Activated CD4-positive, alpha-beta T cell treated with anti-CD3 and anti-CD28 coated beads for 1 hour (primary cell): ENCODE results near the gene ZNF626.
"Not testable (repeated sequence)": the region's sequence is repeated elsewhere in the genome, so short reads cannot be mapped to it uniquely, and the experiment has no call there.

Source experiments
- DNase-seq: peaks from one replicate; pipeline ENCODE4 v3.0.0-alpha.2; 2020

ZNF626 gene

GRCh38 chr19:20661150-20661819, at the start of gene ZNF626:
ZNF626 (minus strand) TSS chr19:20661571; CDS start chr19:20661446, 125 bp downstream.
- DNase-seq: peak; percentile 79

GRCh38 chr19:20669263-20669662, 7.9 kb upstream of the ZNF626 start:
- no peak for DNase-seq

- no peak for DNase-seq
Observed at GRCh38 chr19:20667281-20667680, 5.9 kb upstream of the ZNF626 start.

GRCh38 chr19:20664901-20665781, 3.8 kb upstream of the ZNF626 start:
- no peak for DNase-seq

- not testable (repeated sequence) for DNase-seq
Observed at GRCh38 chr19:20664475-20664874, 3.1 kb upstream of the ZNF626 start.

GRCh38 chr19:20662421-20663105, 1.2 kb upstream of the ZNF626 start:
- no peak for DNase-seq

GRCh38 chr19:20660473-20661140, 764 bp downstream of the ZNF626 start:
- DNase-seq: no peak

GRCh38 chr19:20640545-20640944, 20.8 kb downstream of the ZNF626 start:
- DNase-seq: no peak

GRCh38 chr19:20640023-20640422, 21.3 kb downstream of the ZNF626 start:
- no peak for DNase-seq

GRCh38 chr19:20624560-20624959, 36.8 kb downstream of the ZNF626 start:
- DNase-seq: not testable (repeated sequence)

- no peak for DNase-seq
Observed at GRCh38 chr19:20616071-20616470, 45.3 kb downstream of the ZNF626 start.

- DNase-seq: not testable (repeated sequence)
Observed at GRCh38 chr19:20614971-20615370, 46.4 kb downstream of the ZNF626 start.

GRCh38 chr19:20612711-20613316, 48.6 kb downstream of the ZNF626 start:
- DNase-seq: no peak

- DNase-seq: no peak
Observed at GRCh38 chr19:20611866-20612265, 49.5 kb downstream of the ZNF626 start.

- DNase-seq: no peak
Observed at GRCh38 chr19:20607943-20608342, 53.4 kb downstream of the ZNF626 start.
